SU-DHL-6 (cell line): ENCODE results near the gene CLEC14A.

Experiments used
- EZH2phosphoT487 ChIP-seq: fragments of 200-600 bp; sonication (generic), shearing (Covaris generic); conservative IDR thresholded peaks from 2 replicates; pipeline ENCODE4 v1.6.1; 2018; ENCODE audit warnings: mild to moderate bottlenecking, antibody characterized with exemption, low read length, moderate library complexity, mixed read lengths
- TF ChIP-seq, protein P1 (sequence below): fragments of 200-600 bp; sonication (generic); IDR thresholded peaks from one replicate; pipeline ENCODE4 v1.5.1; 2017; ENCODE audit warnings: antibody characterized with exemption, mild to moderate bottlenecking, low read length, moderate library complexity; ENCODE audit not compliant: insufficient read depth, poor library complexity, severe bottlenecking

DNA sequence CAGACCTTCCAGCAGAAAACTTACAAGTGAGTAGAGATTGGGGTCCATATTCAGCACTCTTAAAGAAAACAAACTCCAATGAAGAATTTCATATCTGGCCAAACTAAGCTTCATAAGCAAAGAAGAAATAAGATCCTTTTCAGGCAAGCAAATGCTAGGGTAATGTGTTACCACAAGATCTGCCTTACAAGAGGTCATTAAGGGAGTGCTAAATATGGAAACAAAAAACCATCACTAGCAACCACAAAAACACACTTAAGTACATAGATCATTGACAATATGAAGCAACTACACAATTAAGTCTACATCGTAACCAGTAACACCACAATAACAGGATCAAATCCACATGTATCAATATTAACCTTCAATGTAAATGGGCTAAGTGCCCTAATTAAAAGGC lies 47.1 kb upstream of the CLEC14A start:
- TF ChIP-seq, protein P1, sequence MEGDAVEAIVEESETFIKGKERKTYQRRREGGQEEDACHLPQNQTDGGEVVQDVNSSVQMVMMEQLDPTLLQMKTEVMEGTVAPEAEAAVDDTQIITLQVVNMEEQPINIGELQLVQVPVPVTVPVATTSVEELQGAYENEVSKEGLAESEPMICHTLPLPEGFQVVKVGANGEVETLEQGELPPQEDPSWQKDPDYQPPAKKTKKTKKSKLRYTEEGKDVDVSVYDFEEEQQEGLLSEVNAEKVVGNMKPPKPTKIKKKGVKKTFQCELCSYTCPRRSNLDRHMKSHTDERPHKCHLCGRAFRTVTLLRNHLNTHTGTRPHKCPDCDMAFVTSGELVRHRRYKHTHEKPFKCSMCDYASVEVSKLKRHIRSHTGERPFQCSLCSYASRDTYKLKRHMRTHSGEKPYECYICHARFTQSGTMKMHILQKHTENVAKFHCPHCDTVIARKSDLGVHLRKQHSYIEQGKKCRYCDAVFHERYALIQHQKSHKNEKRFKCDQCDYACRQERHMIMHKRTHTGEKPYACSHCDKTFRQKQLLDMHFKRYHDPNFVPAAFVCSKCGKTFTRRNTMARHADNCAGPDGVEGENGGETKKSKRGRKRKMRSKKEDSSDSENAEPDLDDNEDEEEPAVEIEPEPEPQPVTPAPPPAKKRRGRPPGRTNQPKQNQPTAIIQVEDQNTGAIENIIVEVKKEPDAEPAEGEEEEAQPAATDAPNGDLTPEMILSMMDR = no peak
- TF ChIP-seq EZH2phosphoT487 = no peak
